ENCODE data around the gene FBXL22.
"Not testable (repeated sequence)": the region's sequence is repeated elsewhere in the genome, so short reads cannot be mapped to it uniquely, and the experiment has no call there.

The FBXL22 gene

DNA sequence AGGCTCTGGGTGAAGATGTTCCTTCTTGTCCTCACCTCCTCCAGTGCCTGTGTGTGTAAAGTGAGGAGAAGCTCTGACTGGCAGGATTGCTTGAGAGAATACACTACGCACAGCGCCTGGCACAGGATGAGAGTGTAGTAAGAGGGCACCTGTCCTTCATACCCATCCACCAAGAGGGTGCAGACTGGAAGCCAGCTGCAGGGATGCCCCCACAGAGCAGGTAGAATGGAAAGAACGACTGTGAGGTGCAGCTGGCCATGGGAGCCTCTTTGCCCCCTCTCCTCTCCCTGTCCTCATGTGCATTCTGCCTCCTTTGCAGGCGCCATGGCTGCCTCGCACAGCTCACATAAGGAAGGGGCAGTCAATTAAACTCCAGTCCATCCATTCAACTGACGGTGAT is 12.3 kb downstream of the FBXL22 start:
- intact Hi-C loops (cut with DNase I), result loop anchor here (10.0 kb wide), 2 partner anchors 225 to 325 kb away; partner anchors contain the start of gene HERC1

DNA sequence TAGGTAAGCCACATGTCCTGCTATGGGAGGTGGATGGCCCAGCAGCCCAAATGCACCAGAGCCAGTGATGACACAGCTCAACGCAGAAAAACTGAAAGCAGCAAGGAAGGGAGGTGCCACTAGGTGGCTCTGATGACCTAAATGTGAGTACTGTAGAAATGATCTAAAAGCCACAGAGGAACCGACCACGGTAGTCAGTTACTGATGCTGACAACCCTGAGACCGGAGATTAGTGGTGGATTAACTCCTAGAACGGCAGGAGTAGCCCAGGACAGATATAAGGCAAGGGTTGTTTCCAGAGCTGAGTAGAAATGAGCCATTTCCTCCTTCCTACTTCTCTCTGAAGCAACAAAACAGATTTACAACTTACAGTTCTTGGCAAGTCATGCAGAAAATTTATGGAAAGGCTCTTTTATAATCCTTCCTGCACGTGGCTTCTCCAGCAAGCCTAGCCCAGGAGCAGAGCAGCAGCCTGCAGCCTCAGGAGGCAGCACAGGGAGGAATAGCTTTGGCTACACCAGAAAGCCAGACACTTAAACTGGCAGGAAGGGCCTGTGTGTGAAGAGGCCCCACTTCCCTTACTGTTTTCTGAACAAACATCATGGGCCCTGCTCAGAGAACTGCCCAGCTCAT is 13.1 kb downstream of the FBXL22 start:
- DNase-seq, result peak in 9 of 10 donors; percentile 48 to 93 (median 74)
- intact Hi-C loops (cut with DNase I), result loop anchor here (5.0 to 10.0 kb wide), 4 partner anchors 54 to 544 kb away; partner anchors contain the start of gene SNX22

More for the DNA sequence above, 12.3 kb downstream of the FBXL22 start:
- no peak for DNase-seq

DNA sequence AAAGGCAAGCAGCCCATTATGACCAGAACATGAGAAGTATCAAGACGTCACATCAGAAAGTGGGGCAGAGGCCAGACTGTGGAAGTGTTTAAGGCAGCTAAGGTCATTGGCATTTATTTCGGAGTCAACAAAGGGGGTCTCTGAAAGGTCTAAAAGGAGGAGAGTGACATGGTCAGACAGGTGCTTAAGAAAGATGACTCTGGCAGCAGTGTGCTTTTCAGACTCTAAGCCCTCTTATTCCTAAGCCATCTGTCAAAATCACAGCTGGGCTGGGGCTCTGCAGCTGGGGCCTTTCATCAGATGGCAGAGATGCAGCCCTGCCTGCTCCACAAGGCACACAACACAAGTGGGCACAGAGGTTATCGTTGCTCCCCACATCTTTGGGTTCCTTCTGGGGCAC is 14.0 kb downstream of the FBXL22 start:
- peak in 3 of 10 donors; percentile 46 to 90 (median 46) for DNase-seq
- intact Hi-C loops (cut with DNase I), result loop anchor here (5.0 to 10.0 kb wide), 4 partner anchors 54 to 544 kb away; partner anchors contain the start of gene SNX22

DNA sequence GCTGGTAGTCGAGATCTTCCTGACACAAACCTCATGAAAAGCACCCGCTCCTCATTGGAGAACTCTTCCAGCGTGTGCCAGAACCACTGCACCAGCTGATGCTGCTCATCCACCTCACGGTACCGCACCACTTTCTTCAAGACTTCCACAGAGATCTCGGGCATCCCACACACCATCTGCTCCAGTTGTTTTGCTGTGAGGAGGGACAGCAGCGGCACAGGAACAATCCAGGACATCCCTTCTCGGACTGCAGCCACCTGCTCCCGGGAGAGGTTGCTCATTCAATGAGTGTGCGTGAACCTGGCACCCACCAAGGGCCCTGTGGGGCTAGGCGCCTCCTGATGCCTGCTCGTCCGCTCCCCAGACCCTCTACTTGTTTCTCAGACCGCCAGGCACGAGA is 15.1 kb downstream of the FBXL22 start:
- intact Hi-C loops (cut with DNase I), result loop anchor here (5.0 to 10.0 kb wide), 4 partner anchors 53 to 543 kb away; partner anchors contain the start of gene SNX22
- DNase-seq, result peak in 8 of 10 donors; percentile 56 to 94 (median 72)

DNA sequence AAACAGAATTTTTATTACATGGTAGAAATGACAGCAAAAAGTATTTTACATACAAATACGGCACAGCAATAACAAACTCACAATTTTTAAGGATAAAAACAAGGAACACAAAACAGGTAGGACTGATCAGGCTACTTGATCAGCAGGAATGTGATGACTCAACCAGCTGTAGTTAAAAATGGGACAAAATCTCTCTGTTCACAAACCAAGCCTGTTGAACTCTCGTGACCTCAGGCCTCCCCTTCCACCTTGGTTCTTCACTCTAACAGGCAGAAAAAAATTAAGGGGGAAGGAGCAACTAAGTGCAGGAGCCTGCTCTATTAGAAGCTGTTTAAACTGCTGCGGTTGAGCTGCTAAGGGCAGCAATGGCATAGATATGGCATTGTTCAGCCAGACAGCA is 18.7 kb downstream of the FBXL22 start:
- DNase-seq, result no peak
- intact Hi-C loops (cut with DNase I), result loop anchor here (10.0 kb wide), 2 partner anchors 49 to 539 kb away; partner anchors contain the start of gene SNX22

DNA sequence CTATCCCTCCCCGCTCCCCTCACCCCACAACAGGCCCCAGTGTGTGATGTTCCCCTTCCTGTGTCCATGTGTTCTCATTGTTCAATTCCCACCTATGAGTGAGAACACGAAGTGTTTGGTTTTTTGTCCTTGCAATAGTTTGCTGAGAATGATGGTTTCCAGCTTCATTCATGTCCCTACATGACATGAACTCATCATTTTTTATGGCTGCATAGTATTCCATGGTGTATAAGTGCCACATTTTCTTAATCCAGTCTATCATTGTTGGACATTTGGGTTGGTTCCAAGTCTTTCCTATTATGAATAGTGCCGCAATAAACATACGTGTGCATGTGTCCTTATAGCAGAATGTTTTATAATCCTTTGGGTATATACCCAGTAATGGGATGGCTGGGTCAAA is 20.0 kb downstream of the FBXL22 start:
- DNase-seq, result not testable (repeated sequence)
- intact Hi-C loops (cut with DNase I), result loop anchor here (10.0 kb wide), 2 partner anchors 48 to 538 kb away; partner anchors contain the start of gene SNX22

DNA sequence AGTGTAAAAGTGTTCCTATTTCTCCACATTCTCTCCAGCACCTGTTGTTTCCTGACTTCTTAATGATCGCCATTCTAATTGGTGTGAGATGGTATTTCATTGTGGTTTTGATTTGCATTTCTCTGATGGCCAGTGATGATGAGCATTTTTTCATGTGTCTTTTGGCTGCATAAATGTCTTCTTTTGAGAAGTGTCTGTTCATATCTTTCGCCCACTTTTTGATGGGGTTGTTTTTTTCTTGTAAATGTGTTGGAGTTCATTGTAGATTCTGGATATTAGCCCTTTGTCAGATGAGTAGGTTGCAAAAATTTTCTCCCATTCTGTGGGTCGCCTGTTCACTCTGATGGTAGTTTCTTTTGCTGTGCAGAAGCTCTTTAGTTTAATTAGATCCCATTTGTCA is 20.4 kb downstream of the FBXL22 start:
- intact Hi-C loops (cut with DNase I), result loop anchor here (10.0 kb wide), 2 partner anchors 47 to 537 kb away; partner anchors contain the start of gene SNX22
- DNase-seq, result not testable (repeated sequence)

DNA sequence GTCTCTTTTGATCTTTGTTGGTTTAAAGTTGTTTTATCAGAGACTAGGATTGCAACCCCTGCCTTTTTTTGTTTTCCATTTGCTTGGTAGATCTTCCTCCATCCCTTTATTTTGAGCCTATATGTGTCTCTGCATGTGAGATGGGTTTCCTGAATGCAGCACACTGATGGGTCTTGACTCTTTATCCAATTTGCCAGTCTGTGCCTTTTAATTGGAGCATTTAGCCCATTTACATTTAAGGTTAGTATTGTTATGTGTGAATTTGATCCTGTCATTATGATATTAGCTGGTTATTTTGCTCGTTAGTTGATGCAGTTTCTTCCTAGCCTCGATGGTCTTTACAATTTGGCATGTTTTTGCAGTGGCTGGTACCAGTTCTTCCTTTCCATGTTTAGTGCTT is 23.6 kb downstream of the FBXL22 start:
- DNase-seq; intact Hi-C loops (cut with DNase I): not testable (repeated sequence)

DNA sequence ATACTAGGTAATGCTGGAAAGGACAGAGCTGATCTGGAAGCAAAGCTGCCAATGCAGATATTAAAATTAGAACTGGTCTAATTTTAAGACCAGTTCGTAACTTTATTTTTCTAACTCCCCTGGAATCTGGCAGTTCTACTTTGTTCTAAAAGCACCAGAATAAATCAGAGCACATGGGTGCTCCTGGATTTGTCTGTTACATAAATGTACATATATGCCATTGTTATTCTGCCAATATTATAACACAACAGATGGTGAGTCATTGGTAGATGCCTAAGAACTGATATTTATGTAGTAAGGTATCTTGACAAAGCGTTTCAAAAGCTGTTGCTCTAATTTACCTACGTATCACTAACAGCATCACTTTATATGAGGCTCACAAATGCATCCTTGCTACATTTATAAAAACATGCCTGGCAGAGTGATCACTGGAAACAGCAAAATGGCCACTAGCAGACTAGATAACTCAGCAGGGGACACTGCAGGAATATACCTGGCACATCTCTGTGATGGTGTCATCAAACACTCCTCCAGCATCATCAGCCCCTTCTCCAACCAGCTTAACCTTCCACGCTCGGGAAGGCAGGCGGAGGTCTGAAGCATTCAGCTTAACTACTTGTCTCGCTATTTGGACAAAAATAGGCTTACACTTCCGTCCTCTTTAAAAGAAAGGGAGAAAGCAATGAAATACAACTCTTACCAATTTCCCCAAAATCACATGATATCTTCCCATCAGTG is 26.2 kb downstream of the FBXL22 start:
- DNase-seq, result no peak
- intact Hi-C loops (cut with DNase I), result no loop called here

DNA sequence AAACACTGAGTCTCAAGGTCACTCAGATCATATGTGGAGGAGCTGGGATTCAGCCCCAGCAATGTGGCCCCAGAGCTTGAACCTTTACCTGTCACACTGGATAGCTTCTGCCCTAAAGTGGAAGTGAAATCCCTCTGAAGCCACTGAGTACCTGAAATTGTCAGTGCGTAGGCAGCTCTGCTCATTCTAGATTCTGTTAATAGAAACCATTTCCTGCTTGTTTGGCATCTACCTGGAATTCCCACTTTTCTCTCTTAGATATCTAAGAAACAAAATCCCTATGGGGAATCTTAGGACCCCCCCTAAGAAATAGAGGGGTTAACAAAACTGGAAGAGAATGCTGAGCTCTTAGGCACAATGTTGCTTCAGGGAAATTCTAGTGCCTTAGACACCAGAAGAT is 29.8 kb downstream of the FBXL22 start:
- DNase-seq, result no peak
- intact Hi-C loops (cut with DNase I), result no loop called here

DNA sequence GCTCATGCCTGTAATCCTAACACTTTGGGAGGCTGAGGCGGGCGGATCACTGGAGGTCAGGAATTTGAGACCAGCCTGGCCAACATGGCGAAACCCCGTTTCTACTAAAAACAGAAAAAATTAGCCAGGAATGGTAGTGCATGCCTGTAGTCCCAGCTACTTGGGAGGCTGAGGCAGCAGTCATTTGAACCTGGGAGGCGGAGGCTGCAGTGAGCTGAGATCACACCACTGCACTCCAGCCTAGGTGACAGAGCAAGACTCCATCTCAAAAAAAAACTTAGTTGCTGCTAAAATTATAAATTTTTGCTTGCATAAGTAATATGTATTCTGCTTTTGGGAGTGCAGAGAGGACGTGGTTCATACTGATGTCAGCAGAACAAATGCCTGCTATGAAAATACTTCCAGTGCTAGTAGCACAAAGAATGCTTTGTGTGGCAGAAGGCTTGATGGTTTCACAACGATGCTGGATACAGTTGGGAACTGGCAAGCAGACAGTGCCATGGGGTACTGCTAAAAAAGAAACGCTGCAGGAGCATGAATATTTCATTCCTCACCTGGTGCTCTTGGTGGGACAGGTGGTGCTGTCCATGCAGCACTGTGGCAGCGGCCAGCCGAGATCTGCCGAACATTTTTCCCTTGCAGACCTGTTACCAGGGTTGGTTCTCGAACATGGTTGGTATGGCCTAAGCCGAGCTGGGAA is 31.1 kb downstream of the FBXL22 start:
- peak in 5 of 10 donors; percentile 37 to 83 (median 39) for DNase-seq
- intact Hi-C loops (cut with DNase I), result no loop called here

DNA sequence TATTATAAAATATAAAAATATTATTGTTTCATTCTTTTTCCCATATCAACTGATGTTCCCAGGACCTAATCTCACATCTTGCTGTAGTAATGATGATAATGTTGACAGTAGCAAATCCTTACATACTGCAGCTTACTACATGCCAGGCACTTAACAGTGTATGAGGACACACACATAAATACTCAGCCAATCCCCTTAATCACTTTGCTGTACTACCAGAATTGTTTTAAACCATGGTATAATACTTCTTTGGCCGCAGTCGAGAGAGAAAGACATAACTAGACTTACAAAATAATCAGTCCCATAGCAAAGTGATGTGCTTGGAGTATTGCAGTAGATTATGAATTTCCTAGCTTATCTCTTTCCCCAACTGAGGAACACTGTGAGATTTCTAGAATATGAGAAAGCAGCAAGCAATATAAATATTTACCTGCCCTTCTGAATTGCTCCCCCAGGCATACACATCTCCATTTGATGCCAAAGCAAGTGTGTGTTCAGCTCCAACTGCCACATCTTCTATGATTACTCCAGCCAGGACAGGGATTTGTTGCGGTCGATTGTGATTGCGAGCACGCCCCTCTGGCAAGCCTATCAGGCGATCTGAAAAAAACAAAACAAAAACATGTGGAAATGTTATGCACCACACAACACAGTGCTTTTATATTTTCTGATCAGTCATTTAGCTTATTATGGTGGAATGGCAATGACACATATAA is 33.0 kb downstream of the FBXL22 start:
- DNase-seq, result peak in 2 of 10 donors; percentile 24 to 52
- intact Hi-C loops (cut with DNase I), result no loop called here

DNA sequence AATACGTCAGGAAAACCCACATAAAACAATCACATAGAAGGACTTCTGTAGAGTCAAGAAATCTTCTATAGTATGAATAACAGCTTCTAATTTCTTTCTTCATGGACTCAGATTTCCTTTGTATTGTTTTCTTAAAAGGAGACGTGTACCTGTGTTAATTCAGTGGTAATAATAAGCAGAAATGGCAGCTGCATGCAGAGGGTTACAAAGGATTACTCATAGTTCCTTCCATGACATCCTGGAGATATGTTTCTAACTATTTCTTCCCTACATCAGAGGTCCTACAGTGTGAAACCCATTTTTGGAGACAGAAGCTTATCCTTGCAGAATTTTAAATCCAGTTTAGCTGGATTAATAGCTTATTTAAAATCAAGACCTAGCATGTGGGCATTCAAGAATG is 36.1 kb downstream of the FBXL22 start:
- DNase-seq, result no peak
- intact Hi-C loops (cut with DNase I), result no loop called here

DNA sequence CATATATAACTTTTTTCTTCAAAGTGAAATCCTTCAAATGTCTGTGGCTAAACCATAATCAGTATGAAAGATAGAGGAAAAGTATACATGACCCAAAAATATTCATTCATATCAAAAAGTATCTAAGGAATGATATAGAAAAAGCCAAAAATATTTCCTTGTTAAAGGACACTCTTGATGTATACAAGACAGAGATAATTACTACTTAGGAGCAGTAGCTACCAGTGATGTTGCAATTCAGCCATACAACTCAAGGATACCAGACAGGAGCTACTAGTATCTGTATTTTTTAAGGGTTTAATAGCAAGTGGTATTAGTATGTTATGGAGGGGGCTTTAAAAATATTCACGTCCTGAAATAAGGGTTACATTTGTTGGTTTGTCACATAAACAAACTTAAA is 37.0 kb downstream of the FBXL22 start:
- intact Hi-C loops (cut with DNase I), result no loop called here

DNA sequence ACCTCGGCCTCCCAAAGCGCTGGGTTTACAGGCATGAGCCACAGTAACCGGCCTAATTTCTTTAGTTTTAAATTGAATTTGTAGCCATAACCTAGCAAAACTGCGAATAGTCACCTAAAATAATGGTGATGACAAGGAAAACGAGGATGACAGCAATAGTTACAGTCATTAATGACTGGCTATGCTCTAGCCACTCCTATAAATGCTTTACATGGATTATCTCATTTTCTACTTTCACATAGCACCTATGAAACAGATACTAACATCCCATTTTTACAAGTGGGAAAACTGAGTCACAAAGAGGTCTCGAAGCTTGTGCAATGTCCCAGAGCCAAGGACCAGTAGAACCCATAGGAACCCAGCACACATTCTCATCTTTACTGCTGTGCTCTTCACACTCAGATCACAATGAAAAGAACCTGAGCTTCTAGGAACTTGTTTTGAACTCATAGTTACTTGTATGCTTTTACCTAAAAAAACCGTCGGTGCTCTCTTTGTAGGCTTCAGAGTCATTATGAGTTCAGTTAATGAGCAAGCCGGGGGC is 39.4 kb downstream of the FBXL22 start:
- intact Hi-C loops (cut with DNase I), result no loop called here

More for the DNA sequence above, 37.0 kb downstream of the FBXL22 start:
- no peak for DNase-seq

DNA sequence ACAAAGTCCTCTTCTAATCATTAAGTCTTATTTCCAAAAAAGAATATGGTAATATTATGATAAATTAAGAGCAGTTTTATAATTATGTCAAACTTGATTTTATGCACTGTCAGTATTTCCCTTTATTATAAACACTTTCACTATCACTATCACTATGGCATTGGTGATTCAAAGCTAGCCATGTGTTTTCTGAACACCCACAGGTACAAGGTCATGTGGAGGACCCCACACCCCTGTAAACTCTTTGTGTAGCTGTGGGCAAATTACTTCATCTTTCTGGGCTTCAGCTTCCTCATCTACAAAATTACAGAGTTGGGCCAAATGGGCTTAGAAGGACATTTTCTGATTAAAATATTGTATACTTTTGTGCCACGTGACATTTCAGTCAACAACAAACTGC is 41.7 kb downstream of the FBXL22 start:
- intact Hi-C loops (cut with DNase I), result no loop called here
- no peak for DNase-seq

More for the DNA sequence above, 39.4 kb downstream of the FBXL22 start:
- DNase-seq, result no peak

DNA sequence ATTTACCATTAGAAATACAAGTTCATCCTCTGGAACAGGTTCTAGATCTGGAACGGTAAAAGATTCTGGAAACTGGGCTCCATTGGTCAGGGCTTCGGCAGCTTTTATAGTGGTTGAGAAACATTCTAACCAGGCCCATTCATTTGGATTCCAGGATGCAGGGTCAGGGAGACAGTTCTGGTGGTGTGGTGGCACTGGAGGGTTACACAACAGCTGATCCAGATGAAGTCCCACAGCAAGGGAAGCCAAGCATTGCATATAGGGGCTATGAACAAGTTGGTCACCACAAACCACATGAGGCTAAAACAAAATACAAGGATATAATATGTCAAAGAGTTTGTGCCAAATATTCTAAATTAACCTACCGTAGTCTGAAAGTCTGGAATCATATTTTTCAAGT is 43.0 kb downstream of the FBXL22 start:
- DNase-seq, result no peak
- intact Hi-C loops (cut with DNase I), result no loop called here
